OCI-LY7 (cell line): ENCODE results near the gene CAPN10. TPM values are rescaled to one million over a fixed set of nuclear protein-coding genes. Genes with fewer than 3 reads are reported as not detected.

Experiments used
- BruUV-seq: library from RNA; stranded (reverse); fragments of 400-500 nt; replicated peaks from 2 replicates; lab custom pipeline; 2021; lab: Mats Ljungman, UMichigan
- CTCF ChIA-PET: fragments of 300-600 bp; sonication (Branson Sonifier 250); formaldehyde crosslinking; loops from one replicate; lab custom pipeline; 2022; ENCODE audit warnings: antibody characterized with exemption; ENCODE audit not compliant: unreplicated experiment; lab: Charles Lee
- POLR2A ChIA-PET: fragments of 300-600 bp; sonication (Branson Sonifier 250); formaldehyde crosslinking; loops from one replicate; lab custom pipeline; 2022; ENCODE audit warnings: antibody characterized with exemption; lab: Charles Lee
- DNase-seq: peaks from one replicate; pipeline ENCODE4 v3.0.0-alpha.2; 2015; ENCODE audit warnings: low spot score
- H2AFZ ChIP-seq: fragments of 200-600 bp; sonication (generic), shearing (Covaris generic); 2 replicates; pipeline ENCODE4 v1.6.1; 2014; ENCODE audit warnings: mild to moderate bottlenecking, antibody characterized with exemption, low read length, moderate library complexity
- H3K27ac ChIP-seq: fragments of 200-600 bp; sonication (generic); 2 replicates; pipeline ENCODE4 v1.5.1; 2014; ENCODE audit warnings: mixed run types, low read depth, mild to moderate bottlenecking, moderate library complexity, low read length, inconsistent platforms; ENCODE audit not compliant: poor library complexity, severe bottlenecking
- H3K36me3 ChIP-seq: fragments of 200-600 bp; sonication (generic); 2 replicates; pipeline ENCODE4 v1.6.1; 2014; ENCODE audit warnings: mild to moderate bottlenecking, antibody characterized with exemption, low read length, moderate library complexity, mixed read lengths; ENCODE audit not compliant: insufficient read depth
- H3K4me1 ChIP-seq: fragments of 200-600 bp; sonication (generic); 2 replicates; pipeline ENCODE4 v1.5.1; 2014; ENCODE audit warnings: mild to moderate bottlenecking, low read length; ENCODE audit not compliant: insufficient read depth, poor library complexity, severe bottlenecking
- H3K4me2 ChIP-seq: fragments of 200-600 bp; sonication (generic); 2 replicates; pipeline ENCODE4 v1.6.1; 2014; ENCODE audit warnings: mild to moderate bottlenecking, low read length
- H3K4me3 ChIP-seq: fragments of 200-600 bp; sonication (generic); 2 replicates; pipeline ENCODE4 v1.5.1; 2014; ENCODE audit warnings: mild to moderate bottlenecking, low read depth, low read length; ENCODE audit not compliant: poor library complexity, severe bottlenecking
- H3K79me2 ChIP-seq: fragments of 200-600 bp; sonication (generic); 2 replicates; pipeline ENCODE4 v1.6.1; 2016; ENCODE audit warnings: low read depth, mild to moderate bottlenecking, low read length, moderate library complexity, mixed read lengths; ENCODE audit not compliant: insufficient read depth
- H3K9me2 ChIP-seq: fragments of 200-600 bp; sonication (generic); 2 replicates; pipeline ENCODE4 v1.6.1; 2016; ENCODE audit warnings: mild to moderate bottlenecking, low read length, mixed read lengths; ENCODE audit not compliant: insufficient read depth
- H3K9me3 ChIP-seq: fragments of 200-600 bp; sonication (generic); 2 replicates; pipeline ENCODE4 v1.6.1; 2014; ENCODE audit warnings: mild to moderate bottlenecking, mixed run types, low read length, mixed read lengths
- H4K20me1 ChIP-seq: fragments of 200-600 bp; sonication (generic); 2 replicates; pipeline ENCODE4 v1.6.1; 2014; ENCODE audit warnings: mild to moderate bottlenecking, antibody characterized with exemption, low read length, moderate library complexity, mixed read lengths; ENCODE audit not compliant: insufficient read depth
- EZH2phosphoT487 ChIP-seq: fragments of 200-600 bp; sonication (generic); IDR thresholded peaks from 2 replicates; pipeline ENCODE4 v1.6.1; 2018; ENCODE audit warnings: low read depth, borderline replicate concordance, mild to moderate bottlenecking, mixed run types, antibody characterized with exemption, low read length, moderate library complexity, mixed read lengths
- intact Hi-C: fragments of 100-400 bp; cut with micrococcal nuclease; formaldehyde crosslinking; loops from one replicate; pipeline ENCODE4 v1.10.0; 2022; ENCODE audit not compliant: unreplicated experiment
- total RNA-seq, 2 experiments: library from RNA; depleted of rRNA in 1 of 2; stranded (reverse); fragments of >200 nt in 1 of 2; shearing (Covaris generic) in 1 of 2; gene quantifications; 2 replicates each; pipeline ENCODE4 v1.2.3, GENCODE V29; 2014 to 2022
- TF ChIP-seq, protein P1 (sequence below): fragments of 200-600 bp; sonication (generic); conservative IDR thresholded peaks from 2 replicates; pipeline ENCODE4 v1.5.1; 2014; ENCODE audit warnings: mild to moderate bottlenecking, antibody characterized with exemption, low read length, moderate library complexity, mixed read lengths

The CAPN10 gene
- total RNA-seq, 2 experiments from 2014 or later: 70.6 to 78.1 TPM

DNA sequence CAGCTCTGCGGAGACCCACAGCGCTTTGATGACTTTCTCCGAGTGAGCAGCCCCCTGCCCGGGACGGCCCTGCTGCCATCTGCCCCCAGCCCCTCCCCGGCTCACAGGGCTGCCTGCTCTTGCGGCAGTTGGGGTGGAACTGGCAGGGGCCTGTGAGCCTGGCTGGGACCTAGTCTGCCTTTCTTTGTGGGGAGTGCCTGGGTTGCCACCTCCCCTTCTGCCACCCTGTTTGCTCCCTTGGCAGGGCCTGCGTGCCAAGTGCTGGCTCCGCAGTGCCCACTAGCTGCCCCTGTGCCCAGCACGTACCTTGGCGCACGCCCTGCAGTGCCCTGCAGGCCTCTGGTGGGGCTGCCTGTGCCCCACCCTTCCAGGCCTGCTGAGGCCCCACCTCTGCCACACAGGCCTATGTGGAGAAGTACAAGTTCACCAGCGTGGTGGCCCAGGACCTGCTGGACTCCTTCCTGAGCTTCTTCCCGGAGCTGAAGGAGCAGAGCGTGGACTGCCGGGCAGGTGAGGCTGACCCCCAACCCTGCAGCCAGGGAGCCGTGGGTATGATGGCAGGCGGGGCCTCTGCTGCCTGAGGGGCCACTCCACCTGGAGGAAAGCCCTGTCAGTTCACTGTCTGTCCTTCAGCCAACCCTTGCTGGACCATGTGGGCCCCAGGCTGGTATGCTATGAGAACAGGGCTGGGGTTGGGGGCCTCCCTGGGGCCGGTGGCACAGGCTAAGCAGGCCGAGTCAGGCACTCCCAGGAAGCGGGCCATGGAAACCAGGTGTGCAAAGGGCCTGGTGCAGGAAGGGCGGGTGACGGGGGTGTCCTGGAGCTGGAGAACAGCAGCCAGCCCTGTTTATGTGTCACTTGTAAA is 11.2 kb upstream of the CAPN10 start:
- POLR2A ChIA-PET: interaction anchor here (1.1 kb wide), 1 partner anchor 10 kb away, joined by 4 read pairs; no protein-coding TSS in a partner anchor
- Histone ChIP-seq H3K4me2 (no peak overlapping the region), H4K20me1 (0 out of 2 replicates have a peak, but pooled peaks cover 10% of the 10 kb centered on the region), H3K36me3 (peaks cover 49% of the 10 kb centered on the region; the same call in 1 of the 2 replicates), H3K9me2 (no peaks in the 10 kb centered on the region), H3K4me1 (peaks cover 19% of the 10 kb centered on the region), H3K9me3 (no peaks in the 10 kb centered on the region), H3K27ac (no peak overlapping the region), H2AFZ (no peak overlapping the region), H3K4me3 (no peak overlapping the region), H3K79me2 (peaks cover 8% of the 10 kb centered on the region; the same call in 1 of the 2 replicates)
- TF ChIP-seq EZH2phosphoT487: no peak
- TF ChIP-seq, protein P1, sequence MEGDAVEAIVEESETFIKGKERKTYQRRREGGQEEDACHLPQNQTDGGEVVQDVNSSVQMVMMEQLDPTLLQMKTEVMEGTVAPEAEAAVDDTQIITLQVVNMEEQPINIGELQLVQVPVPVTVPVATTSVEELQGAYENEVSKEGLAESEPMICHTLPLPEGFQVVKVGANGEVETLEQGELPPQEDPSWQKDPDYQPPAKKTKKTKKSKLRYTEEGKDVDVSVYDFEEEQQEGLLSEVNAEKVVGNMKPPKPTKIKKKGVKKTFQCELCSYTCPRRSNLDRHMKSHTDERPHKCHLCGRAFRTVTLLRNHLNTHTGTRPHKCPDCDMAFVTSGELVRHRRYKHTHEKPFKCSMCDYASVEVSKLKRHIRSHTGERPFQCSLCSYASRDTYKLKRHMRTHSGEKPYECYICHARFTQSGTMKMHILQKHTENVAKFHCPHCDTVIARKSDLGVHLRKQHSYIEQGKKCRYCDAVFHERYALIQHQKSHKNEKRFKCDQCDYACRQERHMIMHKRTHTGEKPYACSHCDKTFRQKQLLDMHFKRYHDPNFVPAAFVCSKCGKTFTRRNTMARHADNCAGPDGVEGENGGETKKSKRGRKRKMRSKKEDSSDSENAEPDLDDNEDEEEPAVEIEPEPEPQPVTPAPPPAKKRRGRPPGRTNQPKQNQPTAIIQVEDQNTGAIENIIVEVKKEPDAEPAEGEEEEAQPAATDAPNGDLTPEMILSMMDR: no peak
- intact Hi-C loops: no loop called here
- DNase-seq: no peak
- CTCF ChIA-PET: no interaction called here
- no TSS peak for BruUV-seq

DNA sequence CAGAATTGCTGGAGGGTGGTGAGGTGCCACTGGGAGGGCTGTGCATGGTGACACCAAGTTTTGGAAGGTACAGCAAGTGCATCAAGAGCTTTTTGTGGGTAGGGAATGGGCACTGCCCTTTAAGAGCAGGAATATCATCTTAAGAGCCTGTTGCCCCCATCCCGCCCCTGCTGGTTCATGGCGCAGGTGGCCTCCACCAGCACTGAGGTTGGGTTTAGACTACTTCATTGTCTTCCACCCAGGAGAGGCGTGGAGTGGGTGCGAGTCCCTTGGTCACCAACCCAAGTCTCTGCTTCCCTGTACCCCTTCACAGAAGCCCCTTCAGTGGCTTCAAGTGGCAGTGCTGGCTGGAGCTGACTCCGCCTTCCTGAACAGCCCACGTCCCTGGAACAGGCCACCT is 10.5 kb upstream of the CAPN10 start:
- DNase-seq: no peak
- Histone ChIP-seq H3K79me2 (peaks cover 14% of the 10 kb centered on the region; the same call in 1 of the 2 replicates), H4K20me1 (0 out of 2 replicates have a peak, but pooled peaks cover 8% of the 10 kb centered on the region), H3K4me1 (peaks cover 24% of the 10 kb centered on the region), H3K36me3 (peaks cover 54% of the 10 kb centered on the region; the same call in 1 of the 2 replicates), H2AFZ (no peak overlapping the region), H3K9me2 (no peaks in the 10 kb centered on the region), H3K4me3 (no peak overlapping the region), H3K9me3 (no peaks in the 10 kb centered on the region), H3K4me2 (no peak overlapping the region), H3K27ac (no peak overlapping the region)
- intact Hi-C loops: no loop called here
- POLR2A ChIA-PET: interaction anchor here (1.1 kb wide), 1 partner anchor 9 kb away, joined by 4 read pairs; no protein-coding TSS in a partner anchor
- BruUV-seq: no TSS peak
- CTCF ChIA-PET: no interaction called here
- TF ChIP-seq, protein P1: no peak
- TF ChIP-seq EZH2phosphoT487: no peak
